Osteocyte (in vitro differentiated cells): ENCODE data around the gene TMEM181. TPM values are rescaled to one million over a fixed set of nuclear protein-coding genes. Genes with fewer than 3 reads are reported as not detected.

Experiments
- DNase-seq: peaks from one replicate; pipeline ENCODE4 v3.0.0; 2021; ENCODE audit warnings: mixed read lengths; ENCODE audit not compliant: unreplicated experiment; ENCODE audit errors: extremely low spot score
- H3K27ac Mint-ChIP-seq: one replicate; pipeline ENCODE4 v1.8.0; 2021; ENCODE audit warnings: mild to moderate bottlenecking, mixed read lengths; ENCODE audit not compliant: unreplicated experiment
- H3K27me3 Mint-ChIP-seq: one replicate; pipeline ENCODE4 v1.8.0; 2021; ENCODE audit warnings: mixed read lengths; ENCODE audit not compliant: unreplicated experiment
- H3K36me3 Mint-ChIP-seq: one replicate; pipeline ENCODE4 v1.8.0; 2021; ENCODE audit warnings: mixed read lengths; ENCODE audit not compliant: unreplicated experiment
- H3K4me1 Mint-ChIP-seq: one replicate; pipeline ENCODE4 v1.8.0; 2021; ENCODE audit warnings: mixed read lengths; ENCODE audit not compliant: unreplicated experiment
- H3K4me3 Mint-ChIP-seq: one replicate; pipeline ENCODE4 v1.8.0; 2021; ENCODE audit warnings: mild to moderate bottlenecking, moderate library complexity, mixed read lengths; ENCODE audit not compliant: unreplicated experiment
- H3K9me3 Mint-ChIP-seq: one replicate; pipeline ENCODE4 v1.8.0; 2021; ENCODE audit warnings: mixed read lengths; ENCODE audit not compliant: unreplicated experiment
- CTCF ChIP-seq: fragments of 200-600 bp; sonication (generic); IDR thresholded peaks from 2 replicates; pipeline ENCODE4 v1.5.0; 2021; ENCODE audit warnings: antibody characterized with exemption, mild to moderate bottlenecking, moderate library complexity
- total RNA-seq: library from RNA; stranded (reverse); gene quantifications from 2 replicates; pipeline ENCODE4 v1.2.1, GENCODE V29; 2021

Gene TMEM181
- total RNA-seq, 1 donor from 2014 or later, result 33.5 TPM

- H3K4me1 Mint-ChIP-seq, result peaks cover 47% of the 10 kb centered on the region
- no peaks in the 10 kb centered on the region for H3K9me3 Mint-ChIP-seq
- peaks cover 5% of the 10 kb centered on the region for H3K36me3 Mint-ChIP-seq
- no peaks in the 10 kb centered on the region for H3K27me3 Mint-ChIP-seq
- no peak for TF ChIP-seq CTCF
- peak overlapping the region; percentile 84 for H3K27ac Mint-ChIP-seq
- peak; percentile 44 for DNase-seq
- H3K4me3 Mint-ChIP-seq, result peak overlapping the region; percentile 93
Observed at GRCh38 chr6:158645064-158646022, 85.5 kb downstream of the TMEM181 start.

GRCh38 chr6:158646023-158646910 lies 86.4 kb downstream of the TMEM181 start:
- no peak for TF ChIP-seq CTCF
- DNase-seq, result peak; percentile 25
- peak overlapping the region; percentile 93 for H3K4me3 Mint-ChIP-seq
- H3K27me3 Mint-ChIP-seq, result no peaks in the 10 kb centered on the region
- no peaks in the 10 kb centered on the region for H3K9me3 Mint-ChIP-seq
- H3K36me3 Mint-ChIP-seq, result no peaks in the 10 kb centered on the region
- H3K27ac Mint-ChIP-seq, result no peak overlapping the region
- peaks cover 38% of the 10 kb centered on the region for H3K4me1 Mint-ChIP-seq

- Mint-ChIP-seq H3K9me3 (no peaks in the 10 kb centered on the region), H3K36me3 (no peaks in the 10 kb centered on the region), H3K27me3 (no peaks in the 10 kb centered on the region), H3K4me1 (peaks cover 28% of the 10 kb centered on the region), H3K4me3 (no peak overlapping the region), H3K27ac (no peak overlapping the region)
- no peak for DNase-seq
- no peak for TF ChIP-seq CTCF
Observed at GRCh38 chr6:158647501-158647900, 87.6 kb downstream of the TMEM181 start.

- Mint-ChIP-seq H3K36me3 (no peaks in the 10 kb centered on the region), H3K4me1 (peaks cover 16% of the 10 kb centered on the region), H3K9me3 (no peaks in the 10 kb centered on the region), H3K4me3 (no peak overlapping the region), H3K27ac (no peak overlapping the region), H3K27me3 (no peaks in the 10 kb centered on the region)
- TF ChIP-seq CTCF, result no peak
- DNase-seq, result no peak
Observed at GRCh38 chr6:158648682-158649131, 88.8 kb downstream of the TMEM181 start.
